HG03571 (cell line): ENCODE measurements around the gene MAPK9.

Experiments
- ATAC-seq: cut with Tn5 transposase; IDR thresholded peaks from one replicate; pipeline ENCODE4 v1.9.1; 2021; ENCODE audit not compliant: unreplicated experiment

The MAPK9 gene

DNA sequence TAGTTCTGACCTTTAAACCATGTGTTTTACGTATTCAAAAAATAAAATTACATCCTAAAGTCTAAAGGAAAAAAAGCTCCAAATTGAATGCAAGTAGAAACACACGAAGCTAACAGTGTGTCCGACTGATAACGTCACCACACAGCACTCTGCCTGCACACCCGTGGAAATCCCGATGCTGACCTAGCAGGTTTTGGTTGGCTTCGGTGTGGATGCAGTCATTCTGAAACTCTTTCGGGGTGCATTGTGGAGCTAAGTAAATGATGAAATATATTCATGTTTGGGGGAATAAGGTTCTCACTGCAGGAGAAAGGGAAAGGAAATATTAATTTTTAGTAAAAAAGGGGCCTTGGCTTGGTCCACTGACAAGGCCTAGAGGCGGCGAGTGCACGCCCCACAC, 84.9 kb downstream of the MAPK9 start:
- ATAC-seq: no peak

- no peak for ATAC-seq
Measured at GRCh38 chr5:180205916-180206315, 86.0 kb downstream of the MAPK9 start.

DNA sequence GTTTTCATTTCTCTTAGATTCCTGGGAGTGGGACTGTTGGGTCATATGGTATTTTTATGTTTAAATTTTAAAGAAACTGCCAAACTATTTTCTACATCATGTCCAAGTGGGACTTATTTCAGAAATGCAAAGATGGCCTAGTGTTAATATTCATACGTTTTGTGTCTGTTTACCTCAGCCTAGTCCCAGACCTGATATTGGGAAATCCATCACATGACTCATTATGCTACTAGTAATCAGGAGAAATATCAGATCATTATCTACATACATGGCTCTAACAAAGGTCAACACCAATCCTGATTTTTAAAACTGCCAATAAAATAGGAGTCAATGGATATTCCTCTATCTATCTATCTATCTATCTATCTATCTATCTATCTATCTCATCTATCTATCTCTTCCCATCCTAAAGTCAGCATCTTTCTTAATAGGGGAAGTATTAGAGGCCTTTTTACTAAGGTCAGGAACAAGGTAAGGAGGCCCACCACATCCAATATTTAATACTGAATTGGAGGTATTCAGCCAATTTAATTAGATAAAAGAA, 87.5 kb downstream of the MAPK9 start:
- no peak for ATAC-seq

DNA sequence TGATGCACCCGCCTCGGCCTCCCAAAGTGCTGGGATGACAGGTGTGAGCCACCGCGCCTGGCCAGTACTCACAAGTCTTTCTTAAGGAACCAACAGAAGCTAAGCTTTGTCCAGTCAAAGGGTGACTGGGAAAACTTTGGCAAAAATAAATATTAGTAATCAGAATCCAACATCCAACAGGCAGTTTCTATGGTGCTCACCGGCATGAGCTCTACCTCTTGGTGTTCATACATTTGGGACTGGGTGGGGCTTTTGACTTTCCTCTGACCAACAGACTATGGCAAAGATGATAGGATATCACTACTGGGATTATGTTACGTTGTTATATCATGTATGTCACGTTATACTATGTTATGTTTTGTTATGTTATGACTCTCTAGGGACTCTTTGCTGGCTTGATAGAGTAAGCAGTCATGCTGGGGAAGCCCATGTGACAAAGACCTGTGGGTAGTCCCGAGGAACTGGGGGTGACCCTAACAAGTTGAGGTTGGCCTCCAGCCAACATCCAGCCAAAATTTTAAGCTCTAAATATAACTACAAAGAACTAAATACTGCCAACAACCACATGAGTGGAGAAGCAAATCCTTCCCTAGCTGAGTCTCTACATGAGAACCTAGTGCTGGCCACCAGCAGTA, 88.8 kb downstream of the MAPK9 start:
- ATAC-seq: no peak

GRCh38 chr5:180201051-180201987, 90.6 kb downstream of the MAPK9 start:
- ATAC-seq: no peak

DNA sequence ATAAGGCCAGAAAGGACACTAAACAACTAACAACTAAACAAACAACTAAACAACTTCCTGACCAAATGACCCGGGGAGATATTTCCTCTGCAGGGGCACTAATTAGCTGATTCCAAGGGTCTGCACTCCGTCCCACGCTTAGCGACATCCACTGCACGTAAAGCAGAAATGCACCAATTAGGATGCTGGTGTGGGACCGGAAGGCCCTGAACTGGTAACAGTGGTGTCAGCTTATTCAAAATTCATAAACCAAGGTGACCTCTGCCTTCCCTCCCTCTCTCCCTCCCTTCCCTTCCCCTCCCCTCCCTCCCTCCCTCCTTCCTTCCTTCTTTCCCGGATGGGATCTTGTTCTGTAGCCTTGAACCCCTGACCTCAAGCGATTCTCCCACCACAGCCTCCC, 92.5 kb downstream of the MAPK9 start:
- no peak for ATAC-seq

DNA sequence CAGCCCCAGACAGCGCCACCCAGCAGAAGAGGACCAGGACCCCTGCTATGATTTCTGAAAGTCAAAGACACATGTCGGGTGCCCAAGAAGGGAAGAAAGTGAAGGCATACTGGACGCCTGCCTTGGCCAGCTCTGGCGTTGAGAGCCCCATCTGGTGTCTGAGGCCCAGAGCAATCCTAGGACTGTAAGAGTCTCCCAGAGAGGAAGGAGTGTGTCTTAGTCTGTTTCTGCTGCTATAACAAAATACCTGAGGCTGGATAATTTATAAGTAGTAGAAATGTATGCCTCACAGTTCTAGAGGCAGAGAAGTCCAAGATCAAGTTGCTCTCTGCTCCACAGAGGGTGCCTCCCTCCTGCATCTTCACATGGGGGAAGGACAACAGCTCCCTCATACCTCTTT, 93.7 kb downstream of the MAPK9 start:
- ATAC-seq: no peak

DNA sequence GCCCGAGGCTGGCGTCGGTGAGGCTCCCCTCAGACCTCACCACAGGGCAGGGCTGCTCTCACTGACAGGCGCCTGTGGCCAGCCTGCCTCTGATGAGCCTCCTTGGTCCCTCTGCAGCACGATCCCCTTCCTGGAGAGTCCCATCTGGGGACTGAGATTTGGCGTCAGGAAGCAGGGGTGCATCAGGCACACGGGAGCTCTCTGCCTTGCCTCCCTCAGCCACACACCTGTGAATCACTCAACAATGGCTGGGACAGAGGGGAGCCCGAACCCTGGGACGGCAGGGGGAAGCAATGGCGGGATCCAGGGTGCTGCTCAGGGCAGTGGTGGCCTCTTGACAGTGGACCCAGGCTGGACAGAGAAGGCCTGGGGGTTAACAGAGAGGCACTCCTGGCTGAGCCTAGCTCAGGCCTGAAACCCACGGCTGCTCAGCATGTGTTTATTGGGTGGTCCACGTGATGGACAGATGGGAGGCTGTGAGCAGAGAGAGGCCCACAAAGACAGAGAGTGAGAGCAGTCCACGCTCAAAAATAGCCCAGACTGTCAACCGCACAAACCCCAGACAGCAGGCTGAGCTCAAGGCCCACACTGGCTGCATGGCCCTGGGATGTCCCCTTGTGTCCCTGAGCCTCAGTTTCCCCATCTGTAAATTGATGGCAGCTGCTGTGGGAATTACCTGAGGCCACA, 94.7 kb downstream of the MAPK9 start:
- ATAC-seq: no peak

DNA sequence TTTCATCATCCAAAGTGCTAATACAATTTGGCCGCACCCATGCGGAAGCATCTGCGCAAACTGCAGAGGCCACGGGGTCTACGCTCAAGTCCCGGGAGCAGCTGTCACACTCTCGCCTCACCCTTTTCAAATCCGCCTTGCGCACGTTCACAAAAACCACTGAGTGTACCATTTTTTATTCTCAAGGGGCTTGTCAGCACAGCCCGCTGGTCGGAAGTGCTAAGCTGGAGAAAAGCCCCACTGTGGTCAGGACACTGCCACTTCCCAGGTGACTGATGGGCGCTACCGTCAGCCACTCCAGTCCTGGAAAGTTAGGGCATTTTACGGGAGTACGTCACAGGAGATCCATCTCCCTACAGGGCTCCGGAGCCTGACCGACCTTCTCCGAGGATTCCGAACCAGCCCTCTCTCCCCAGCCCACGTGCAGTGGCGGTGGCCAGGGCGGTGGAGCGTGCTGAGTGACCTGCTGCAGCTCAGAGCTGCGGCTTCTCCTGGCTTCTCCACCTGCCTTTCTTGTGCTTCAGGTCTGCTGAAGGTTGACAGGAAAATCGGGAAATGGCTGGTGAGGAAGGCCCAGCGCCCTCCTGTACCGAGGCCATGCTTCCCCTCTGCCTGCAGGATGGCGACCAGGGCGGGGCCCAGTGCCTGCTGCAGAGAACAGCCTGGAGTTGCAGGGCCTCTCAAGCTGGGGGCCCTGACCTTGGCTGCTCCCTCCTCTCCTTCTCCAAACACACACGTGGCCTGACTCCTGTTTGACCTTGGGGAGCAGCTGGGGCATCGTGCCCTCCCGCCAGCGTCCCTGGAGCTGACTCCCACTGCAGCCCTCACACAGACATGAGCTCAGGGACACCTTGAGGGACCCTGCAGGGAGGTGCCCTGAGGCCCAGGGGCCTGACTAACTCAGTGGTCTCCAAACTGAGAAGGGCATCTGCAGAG, 97.2 kb downstream of the MAPK9 start:
- ATAC-seq: no peak

GRCh38 chr5:180193749-180194375, 98.0 kb downstream of the MAPK9 start:
- ATAC-seq: no peak

GRCh38 chr5:180191716-180192115, 100.2 kb downstream of the MAPK9 start:
- no peak for ATAC-seq

DNA sequence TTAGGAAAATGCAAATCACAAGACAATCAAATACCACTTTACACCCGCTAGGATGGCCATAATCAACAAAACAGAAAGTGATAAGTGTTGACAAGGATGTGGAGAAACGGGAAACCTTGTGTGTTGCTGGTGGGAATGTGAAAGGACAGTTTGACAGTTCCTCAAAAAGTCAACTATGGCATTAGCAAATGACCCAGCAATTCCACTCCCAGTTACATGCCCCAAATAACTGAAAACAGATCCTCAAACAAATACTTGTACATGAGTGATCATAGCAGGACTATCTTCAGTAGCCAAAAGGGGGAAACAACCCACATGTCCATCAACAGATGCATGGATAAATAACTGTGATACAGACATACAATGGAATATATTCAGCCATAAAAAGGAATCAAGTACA, 104.1 kb downstream of the MAPK9 start:
- ATAC-seq: no peak
